ENCODE data around the gene PACRGL. TPM values are rescaled to one million over a fixed set of nuclear protein-coding genes. Genes with fewer than 3 reads are reported as not detected.

Gene PACRGL
- polyA plus RNA-seq, 2 of the 4 experiments (the other 2 are of a cell fraction) = 15.1 to 21.8 TPM

DNA sequence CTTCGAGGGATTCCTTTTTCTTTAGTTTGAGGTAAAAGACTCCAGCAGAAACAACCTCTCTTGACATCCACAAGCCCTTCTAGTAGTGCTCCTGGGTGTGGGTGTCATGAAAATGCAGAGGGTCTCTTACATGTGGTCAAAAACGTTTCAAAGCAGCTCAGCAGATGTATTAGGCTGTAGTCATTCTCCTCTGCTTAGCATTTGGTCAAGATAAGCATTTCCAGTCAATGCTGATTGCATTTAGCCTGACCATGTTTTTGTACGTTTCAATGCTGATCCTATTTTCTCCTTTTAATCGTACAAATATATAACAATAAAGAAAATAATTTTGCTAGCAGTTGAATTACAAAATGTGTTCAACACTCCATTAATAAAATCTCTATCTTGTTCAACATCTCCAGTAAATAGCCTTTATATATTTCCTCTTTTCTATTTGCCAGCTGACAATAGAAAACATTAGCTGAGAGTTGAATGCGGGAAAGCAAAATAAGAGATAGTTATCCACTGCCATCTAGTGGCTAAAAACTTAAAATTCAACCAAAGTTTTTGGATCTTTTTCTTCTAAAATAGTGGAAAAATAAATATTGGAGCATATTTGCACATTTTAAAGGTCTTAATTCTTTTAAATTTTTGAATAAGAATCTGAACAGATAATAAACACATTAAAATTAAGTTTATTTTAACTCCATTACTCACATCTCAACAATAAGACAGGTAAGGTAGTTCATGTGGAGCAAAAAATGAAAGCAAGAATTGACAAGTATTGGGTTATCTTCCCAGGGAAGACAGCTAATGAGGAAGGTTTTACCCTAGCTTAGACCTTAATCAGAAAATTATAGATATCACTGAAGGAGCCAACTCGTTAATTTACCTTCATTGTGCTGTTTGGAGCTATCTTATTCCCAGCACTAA is 15.2 kb upstream of the PACRGL start:
- no peak for FAIRE-seq
- peak; percentile 1 for DNase-seq (ENCODE audit: low read depth in 1 of 2, low spot score in 1 of 2)
- Histone ChIP-seq H3K27ac (no peak overlapping the region), H3K4me3 (no peak overlapping the region), H3K9me3 (no peaks in the 10 kb centered on the region), H3K4me1 (no peaks in the 10 kb centered on the region), H3K4me2 (no peak overlapping the region)
- ATAC-seq = no peak
- CTCF ChIA-PET = interaction anchor here (0.7 to 3.2 kb wide), 12 partner anchors 10 to 1638 kb away, joined by 3 to 11 read pairs (median 4); partner anchors contain the start of gene PACRGL
- POLR2A ChIA-PET = no interaction called here
- TF ChIP-seq RAD21 (conservative IDR thresholded peaks at IDR 0.05 in 1 of 2, IDR thresholded peaks at IDR 0.05 in 1 of 2) (peak; percentile 58 to 61), SMC3 (IDR thresholded peaks at IDR 0.05) (peak; percentile 42; the same call in 2 of the 3 replicates), MYC (IDR thresholded peaks at IDR 0.05; ENCODE audit: borderline replicate concordance, low read length) (no peak)
- TF ChIP-seq, protein P1, sequence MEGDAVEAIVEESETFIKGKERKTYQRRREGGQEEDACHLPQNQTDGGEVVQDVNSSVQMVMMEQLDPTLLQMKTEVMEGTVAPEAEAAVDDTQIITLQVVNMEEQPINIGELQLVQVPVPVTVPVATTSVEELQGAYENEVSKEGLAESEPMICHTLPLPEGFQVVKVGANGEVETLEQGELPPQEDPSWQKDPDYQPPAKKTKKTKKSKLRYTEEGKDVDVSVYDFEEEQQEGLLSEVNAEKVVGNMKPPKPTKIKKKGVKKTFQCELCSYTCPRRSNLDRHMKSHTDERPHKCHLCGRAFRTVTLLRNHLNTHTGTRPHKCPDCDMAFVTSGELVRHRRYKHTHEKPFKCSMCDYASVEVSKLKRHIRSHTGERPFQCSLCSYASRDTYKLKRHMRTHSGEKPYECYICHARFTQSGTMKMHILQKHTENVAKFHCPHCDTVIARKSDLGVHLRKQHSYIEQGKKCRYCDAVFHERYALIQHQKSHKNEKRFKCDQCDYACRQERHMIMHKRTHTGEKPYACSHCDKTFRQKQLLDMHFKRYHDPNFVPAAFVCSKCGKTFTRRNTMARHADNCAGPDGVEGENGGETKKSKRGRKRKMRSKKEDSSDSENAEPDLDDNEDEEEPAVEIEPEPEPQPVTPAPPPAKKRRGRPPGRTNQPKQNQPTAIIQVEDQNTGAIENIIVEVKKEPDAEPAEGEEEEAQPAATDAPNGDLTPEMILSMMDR (IDR thresholded peaks at IDR 0.05) = peak; percentile 53
- TF ChIP-seq, protein P2, sequence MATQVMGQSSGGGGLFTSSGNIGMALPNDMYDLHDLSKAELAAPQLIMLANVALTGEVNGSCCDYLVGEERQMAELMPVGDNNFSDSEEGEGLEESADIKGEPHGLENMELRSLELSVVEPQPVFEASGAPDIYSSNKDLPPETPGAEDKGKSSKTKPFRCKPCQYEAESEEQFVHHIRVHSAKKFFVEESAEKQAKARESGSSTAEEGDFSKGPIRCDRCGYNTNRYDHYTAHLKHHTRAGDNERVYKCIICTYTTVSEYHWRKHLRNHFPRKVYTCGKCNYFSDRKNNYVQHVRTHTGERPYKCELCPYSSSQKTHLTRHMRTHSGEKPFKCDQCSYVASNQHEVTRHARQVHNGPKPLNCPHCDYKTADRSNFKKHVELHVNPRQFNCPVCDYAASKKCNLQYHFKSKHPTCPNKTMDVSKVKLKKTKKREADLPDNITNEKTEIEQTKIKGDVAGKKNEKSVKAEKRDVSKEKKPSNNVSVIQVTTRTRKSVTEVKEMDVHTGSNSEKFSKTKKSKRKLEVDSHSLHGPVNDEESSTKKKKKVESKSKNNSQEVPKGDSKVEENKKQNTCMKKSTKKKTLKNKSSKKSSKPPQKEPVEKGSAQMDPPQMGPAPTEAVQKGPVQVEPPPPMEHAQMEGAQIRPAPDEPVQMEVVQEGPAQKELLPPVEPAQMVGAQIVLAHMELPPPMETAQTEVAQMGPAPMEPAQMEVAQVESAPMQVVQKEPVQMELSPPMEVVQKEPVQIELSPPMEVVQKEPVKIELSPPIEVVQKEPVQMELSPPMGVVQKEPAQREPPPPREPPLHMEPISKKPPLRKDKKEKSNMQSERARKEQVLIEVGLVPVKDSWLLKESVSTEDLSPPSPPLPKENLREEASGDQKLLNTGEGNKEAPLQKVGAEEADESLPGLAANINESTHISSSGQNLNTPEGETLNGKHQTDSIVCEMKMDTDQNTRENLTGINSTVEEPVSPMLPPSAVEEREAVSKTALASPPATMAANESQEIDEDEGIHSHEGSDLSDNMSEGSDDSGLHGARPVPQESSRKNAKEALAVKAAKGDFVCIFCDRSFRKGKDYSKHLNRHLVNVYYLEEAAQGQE (IDR thresholded peaks at IDR 0.05) = no peak
- WGBS (ENCODE audit: missing lambda C conversion rate) = 15% methylated on average over 6 of the region's 6 CpGs

DNA sequence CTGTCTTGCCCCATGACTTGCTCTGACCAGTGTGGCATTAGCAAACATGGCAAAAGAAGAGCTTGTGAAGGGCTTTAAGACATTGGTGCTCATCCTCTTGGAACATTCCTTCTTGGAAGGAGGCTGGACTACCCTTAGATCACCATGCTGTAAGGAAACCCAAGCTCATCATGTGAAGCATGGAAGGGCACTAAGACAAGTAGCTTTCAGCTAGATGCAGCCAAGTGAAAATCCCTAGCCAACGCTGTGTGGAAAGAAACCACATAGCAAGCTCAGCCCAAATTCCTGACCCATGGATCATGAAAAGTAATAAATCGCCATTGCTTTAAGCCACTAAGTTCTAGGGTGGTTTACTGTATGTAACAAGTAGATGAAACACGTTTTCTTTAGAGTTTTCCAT is 12.4 kb upstream of the PACRGL start:
- DNase-seq (ENCODE audit: low read depth in 1 of 2, low spot score in 1 of 2) (no peak), ATAC-seq (no peak), FAIRE-seq (no peak)
- TF ChIP-seq NPAS2 (CRISPR knock-in tag; IDR thresholded peaks at IDR 0.05; ENCODE audit: borderline replicate concordance) (no peak), HDAC2 (IDR thresholded peaks at IDR 0.05) (no peak), FOSL2 (IDR thresholded peaks at IDR 0.05) (no peak), FOSL2 (CRISPR knock-in tag; IDR thresholded peaks at IDR 0.05) (no peak), PHF8 (IDR thresholded peaks at IDR 0.05; ENCODE audit: borderline replicate concordance, low read depth) (no peak), POLR2A (IDR thresholded peaks at IDR 0.05; ENCODE audit: low read length) (no peak), JUN (IDR thresholded peaks at IDR 0.05) (no peak), CEBPB (IDR thresholded peaks at IDR 0.05) (no peak), ZNF302 (CRISPR knock-in tag; IDR thresholded peaks at IDR 0.05) (no peak), EHMT2 (IDR thresholded peaks at IDR 0.05; ENCODE audit: low read depth) (no peak), CBX2 (IDR thresholded peaks at IDR 0.05; ENCODE audit: borderline replicate concordance, low read depth) (no peak), ZFP36 (IDR thresholded peaks at IDR 0.05; ENCODE audit: borderline replicate concordance, partially characterized antibody) (no peak), RCOR1 (IDR thresholded peaks at IDR 0.05; ENCODE audit: low read depth, low read length) (no peak), TP53 (CRISPR knock-in tag; IDR thresholded peaks at IDR 0.05) (no peak), CHD2 (IDR thresholded peaks at IDR 0.05; ENCODE audit: low read length, partially characterized antibody) (no peak), KDM1A (IDR thresholded peaks at IDR 0.05; ENCODE audit: low read depth) (no peak), POLR2AphosphoS2 (conservative IDR thresholded peaks at IDR 0.05; ENCODE audit: low read length) (no peak), EP300 (IDR thresholded peaks at IDR 0.05) (no peak), GATA3 (IDR thresholded peaks at IDR 0.05; ENCODE audit: borderline replicate concordance) (no peak), NR3C1 (IDR thresholded peaks at IDR 0.05) (no peak)
- TF ChIP-seq, protein P3, sequence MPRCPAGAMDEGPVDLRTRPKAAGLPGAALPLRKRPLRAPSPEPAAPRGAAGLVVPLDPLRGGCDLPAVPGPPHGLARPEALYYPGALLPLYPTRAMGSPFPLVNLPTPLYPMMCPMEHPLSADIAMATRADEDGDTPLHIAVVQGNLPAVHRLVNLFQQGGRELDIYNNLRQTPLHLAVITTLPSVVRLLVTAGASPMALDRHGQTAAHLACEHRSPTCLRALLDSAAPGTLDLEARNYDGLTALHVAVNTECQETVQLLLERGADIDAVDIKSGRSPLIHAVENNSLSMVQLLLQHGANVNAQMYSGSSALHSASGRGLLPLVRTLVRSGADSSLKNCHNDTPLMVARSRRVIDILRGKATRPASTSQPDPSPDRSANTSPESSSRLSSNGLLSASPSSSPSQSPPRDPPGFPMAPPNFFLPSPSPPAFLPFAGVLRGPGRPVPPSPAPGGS (IDR thresholded peaks at IDR 0.05) = no peak
- WGBS (ENCODE audit: missing lambda C conversion rate) = 6% methylated on average over 3 of the region's 3 CpGs
- Histone ChIP-seq H3K4me1 (no peaks in the 10 kb centered on the region), H3K4me3 (no peak overlapping the region), H3K27ac (no peak overlapping the region), H3K9me3 (no peaks in the 10 kb centered on the region), H3K4me2 (no peak overlapping the region)
- CTCF ChIA-PET = no interaction called here
- POLR2A ChIA-PET = no interaction called here

All from A549 (cell line).